ENCODE results near the gene PDGFA.

Gene PDGFA

DNA sequence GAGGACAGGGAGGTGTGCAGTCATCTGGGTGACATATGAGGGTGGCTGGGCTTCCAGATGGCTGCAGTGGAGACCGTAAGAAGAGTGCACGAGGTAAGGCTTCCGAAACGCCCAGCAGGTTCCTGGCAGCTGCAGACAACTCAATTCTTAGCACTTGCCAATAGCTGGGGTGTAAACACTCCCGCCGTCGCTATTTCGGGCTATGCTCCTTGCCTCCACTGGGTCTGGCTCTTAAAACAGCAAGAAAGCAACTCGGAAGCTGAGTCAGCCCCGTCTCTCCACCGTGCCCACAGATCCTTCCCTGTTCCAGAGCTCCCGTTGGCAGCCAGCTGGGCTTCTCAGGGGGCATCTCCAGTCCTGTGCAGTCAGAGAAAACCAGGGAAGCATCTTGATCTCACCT is 6.1 kb upstream of the PDGFA start:
- DNase-seq (ENCODE audit: low spot score) (no peak), ATAC-seq (ENCODE audit: low read depth) (peak; percentile 39; the same call in 2 of the 3 replicates)
- Histone ChIP-seq H3K27me3 (ENCODE audit: insufficient read depth, poor library complexity, severe bottlenecking) (no peaks in the 10 kb centered on the region), H3K4me3 (ENCODE audit: severe bottlenecking) (no peak overlapping the region), H3K4me1 (ENCODE audit: insufficient read depth, poor library complexity, severe bottlenecking) (peaks cover 15% of the 10 kb centered on the region), H3K9me3 (ENCODE audit: severe bottlenecking) (no peaks in the 10 kb centered on the region), H3K36me3 (ENCODE audit: low read depth) (no peaks in the 10 kb centered on the region), H3K27ac (ENCODE audit: poor library complexity, severe bottlenecking) (peak overlapping the region; percentile 45)
- TF ChIP-seq, protein P1, sequence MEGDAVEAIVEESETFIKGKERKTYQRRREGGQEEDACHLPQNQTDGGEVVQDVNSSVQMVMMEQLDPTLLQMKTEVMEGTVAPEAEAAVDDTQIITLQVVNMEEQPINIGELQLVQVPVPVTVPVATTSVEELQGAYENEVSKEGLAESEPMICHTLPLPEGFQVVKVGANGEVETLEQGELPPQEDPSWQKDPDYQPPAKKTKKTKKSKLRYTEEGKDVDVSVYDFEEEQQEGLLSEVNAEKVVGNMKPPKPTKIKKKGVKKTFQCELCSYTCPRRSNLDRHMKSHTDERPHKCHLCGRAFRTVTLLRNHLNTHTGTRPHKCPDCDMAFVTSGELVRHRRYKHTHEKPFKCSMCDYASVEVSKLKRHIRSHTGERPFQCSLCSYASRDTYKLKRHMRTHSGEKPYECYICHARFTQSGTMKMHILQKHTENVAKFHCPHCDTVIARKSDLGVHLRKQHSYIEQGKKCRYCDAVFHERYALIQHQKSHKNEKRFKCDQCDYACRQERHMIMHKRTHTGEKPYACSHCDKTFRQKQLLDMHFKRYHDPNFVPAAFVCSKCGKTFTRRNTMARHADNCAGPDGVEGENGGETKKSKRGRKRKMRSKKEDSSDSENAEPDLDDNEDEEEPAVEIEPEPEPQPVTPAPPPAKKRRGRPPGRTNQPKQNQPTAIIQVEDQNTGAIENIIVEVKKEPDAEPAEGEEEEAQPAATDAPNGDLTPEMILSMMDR (IDR thresholded peaks at IDR 0.05; ENCODE audit: poor library complexity, severe bottlenecking), result no peak

GRCh38 chr7:524800-525199 is 5.2 kb upstream of the PDGFA start:
- no peak for DNase-seq (ENCODE audit: low spot score)
- ATAC-seq (ENCODE audit: low read depth), result no peak
- Histone ChIP-seq H3K9me3 (ENCODE audit: severe bottlenecking) (no peaks in the 10 kb centered on the region), H3K36me3 (ENCODE audit: low read depth) (no peaks in the 10 kb centered on the region), H3K27me3 (ENCODE audit: insufficient read depth, poor library complexity, severe bottlenecking) (no peaks in the 10 kb centered on the region), H3K27ac (ENCODE audit: poor library complexity, severe bottlenecking) (no peak overlapping the region), H3K4me1 (ENCODE audit: insufficient read depth, poor library complexity, severe bottlenecking) (peaks cover 15% of the 10 kb centered on the region), H3K4me3 (ENCODE audit: severe bottlenecking) (no peak overlapping the region)
- TF ChIP-seq, protein P1 (IDR thresholded peaks at IDR 0.05; ENCODE audit: poor library complexity, severe bottlenecking), result no peak

DNA sequence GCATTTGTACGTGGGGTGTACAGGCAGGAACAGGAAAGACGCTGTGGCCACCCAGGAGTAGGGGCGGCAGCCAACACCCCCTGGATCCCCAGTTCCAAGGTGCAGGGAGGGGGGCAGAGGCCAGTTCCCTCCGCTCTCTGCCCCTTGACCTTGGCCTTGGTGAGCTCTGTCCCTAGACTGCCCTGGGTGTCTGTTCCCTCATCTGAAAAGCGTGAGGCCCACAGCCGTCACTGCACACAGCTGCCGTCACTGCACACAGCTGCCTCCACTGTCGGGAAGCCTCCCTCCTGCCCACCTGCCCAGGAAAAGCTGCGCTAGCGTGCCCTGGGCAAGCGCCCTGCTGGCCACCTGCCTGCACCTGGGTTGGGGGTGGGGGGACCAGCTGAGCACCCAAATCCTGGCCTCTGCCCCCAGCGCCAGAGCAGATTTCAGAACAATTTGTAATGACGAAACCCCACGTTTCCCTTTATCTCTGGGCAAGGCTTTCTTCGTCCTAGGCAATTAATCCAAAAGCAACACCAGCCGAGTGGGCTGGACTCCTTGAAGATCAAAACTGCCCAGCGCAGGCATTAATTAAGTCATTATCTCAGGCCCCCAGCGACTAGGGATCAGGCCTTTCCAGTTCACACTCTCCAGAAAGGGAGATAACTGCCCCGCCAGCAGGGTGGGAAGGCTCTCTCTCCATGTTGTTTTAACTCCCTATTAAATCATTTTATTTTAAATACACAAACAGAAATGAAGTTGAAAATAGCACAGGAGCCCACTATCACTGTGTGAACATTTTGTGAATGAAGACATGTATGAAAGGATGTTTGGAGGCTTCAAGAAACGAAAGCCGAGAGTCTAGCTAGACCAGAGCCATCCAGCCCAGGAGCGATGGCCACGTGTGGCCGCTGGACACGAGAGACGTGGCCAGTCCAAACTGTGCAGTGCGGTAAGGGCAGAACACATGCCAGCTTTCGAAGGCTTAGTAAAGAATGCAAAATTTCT is 4.0 kb upstream of the PDGFA start:
- ATAC-seq (ENCODE audit: low read depth), result no peak
- TF ChIP-seq, protein P1 (IDR thresholded peaks at IDR 0.05; ENCODE audit: poor library complexity, severe bottlenecking), result no peak
- Histone ChIP-seq H3K27me3 (ENCODE audit: insufficient read depth, poor library complexity, severe bottlenecking) (no peaks in the 10 kb centered on the region), H3K9me3 (ENCODE audit: severe bottlenecking) (no peaks in the 10 kb centered on the region), H3K36me3 (ENCODE audit: low read depth) (no peaks in the 10 kb centered on the region), H3K4me3 (ENCODE audit: severe bottlenecking) (no peak overlapping the region), H3K27ac (ENCODE audit: poor library complexity, severe bottlenecking) (no peak overlapping the region), H3K4me1 (ENCODE audit: insufficient read depth, poor library complexity, severe bottlenecking) (peaks cover 15% of the 10 kb centered on the region)
- no peak for DNase-seq (ENCODE audit: low spot score)

DNA sequence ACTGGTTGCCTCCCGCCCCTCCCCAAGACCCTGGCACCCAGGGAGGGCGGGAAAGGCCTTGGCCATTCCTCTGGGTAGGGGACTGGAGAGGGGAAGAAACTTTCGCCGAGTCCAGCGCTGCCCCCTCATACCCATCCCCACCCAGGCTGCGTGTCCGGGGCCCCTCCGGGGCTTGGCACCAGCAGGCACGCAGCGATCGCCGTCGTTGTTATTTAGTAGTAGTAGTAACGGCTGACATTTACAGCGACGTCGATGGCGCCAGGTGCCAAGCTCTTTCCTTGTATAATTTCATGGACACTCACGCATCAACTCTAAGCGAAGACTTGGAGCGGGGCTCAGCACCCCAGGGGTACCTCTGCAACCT is 3.3 kb upstream of the PDGFA start:
- no peak overlapping the region for H3K4me3 ChIP-seq (ENCODE audit: severe bottlenecking)
- TF ChIP-seq, protein P1 (IDR thresholded peaks at IDR 0.05; ENCODE audit: poor library complexity, severe bottlenecking), result no peak
- no peaks in the 10 kb centered on the region for H3K27me3 ChIP-seq (ENCODE audit: insufficient read depth, poor library complexity, severe bottlenecking)
- ATAC-seq (ENCODE audit: low read depth) (no peak), DNase-seq (ENCODE audit: low spot score) (no peak)
- H3K4me1 ChIP-seq (ENCODE audit: insufficient read depth, poor library complexity, severe bottlenecking), result peaks cover 15% of the 10 kb centered on the region
- H3K27ac ChIP-seq (ENCODE audit: poor library complexity, severe bottlenecking), result no peak overlapping the region
- no peaks in the 10 kb centered on the region for H3K9me3 ChIP-seq (ENCODE audit: severe bottlenecking)
- H3K36me3 ChIP-seq (ENCODE audit: low read depth), result no peaks in the 10 kb centered on the region

Measured in RWPE2 (cell line).